MCF 10A (cell line): ENCODE results near the gene PTBP3. TPM values are rescaled to one million over a fixed set of nuclear protein-coding genes. Genes with fewer than 3 reads are reported as not detected.
A peak's percentile ranks its signal among the peaks of the same experiment; 100 is the strongest.

Experiments
- BruUV-seq: library from RNA; stranded (reverse); fragments of 400-500 nt; replicated peaks from 2 replicates; lab custom pipeline; 2021; lab: Mats Ljungman, UMichigan
- CTCF ChIA-PET: fragments of 300-600 bp; sonication (Branson Sonifier 250); formaldehyde crosslinking; extraction: SDS; loops from one replicate; lab custom pipeline; 2021; ENCODE audit warnings: antibody characterized with exemption, inconsistent platforms; lab: Yijun Ruan, JAX
- POLR2A ChIA-PET: fragments of 300-600, 350-650 bp; sonication (Branson Sonifier 250); formaldehyde crosslinking; extraction: SDS; loops from one replicate; lab custom pipeline; 2020; ENCODE audit warnings: antibody characterized with exemption, inconsistent platforms; lab: Yijun Ruan, JAX
- DNase-seq: peaks from one replicate; pipeline ENCODE4 v3.0.0-alpha.2; 2018; ENCODE audit not compliant: unreplicated experiment
- H3K27ac Mint-ChIP-seq: one replicate; pipeline ENCODE4 v1.8.0; 2022; ENCODE audit warnings: mild to moderate bottlenecking, low read depth, mixed read lengths; ENCODE audit not compliant: unreplicated experiment
- H3K27me3 Mint-ChIP-seq: one replicate; pipeline ENCODE4 v1.8.0; 2022; ENCODE audit warnings: mixed read lengths; ENCODE audit not compliant: insufficient read depth, unreplicated experiment
- H3K36me3 Mint-ChIP-seq: one replicate; pipeline ENCODE4 v1.8.0; 2022; ENCODE audit warnings: mild to moderate bottlenecking, moderate library complexity, mixed read lengths; ENCODE audit not compliant: insufficient read depth, unreplicated experiment
- H3K4me1 Mint-ChIP-seq: one replicate; pipeline ENCODE4 v1.8.0; 2022; ENCODE audit warnings: mixed read lengths; ENCODE audit not compliant: insufficient read depth, unreplicated experiment
- H3K4me3 Mint-ChIP-seq: one replicate; pipeline ENCODE4 v1.8.0; 2022; ENCODE audit warnings: mild to moderate bottlenecking, moderate library complexity, mixed read lengths; ENCODE audit not compliant: unreplicated experiment
- H3K9me3 Mint-ChIP-seq: one replicate; pipeline ENCODE4 v1.8.0; 2022; ENCODE audit warnings: mixed read lengths; ENCODE audit not compliant: unreplicated experiment
- CTCF ChIP-seq: fragments of 200-600 bp; IDR thresholded peaks from one replicate; pipeline ENCODE4 v1.8.0; 2022; ENCODE audit warnings: antibody characterized with exemption, mild to moderate bottlenecking; ENCODE audit not compliant: unreplicated experiment
- intact Hi-C: fragments of 100-400 bp; cut with micrococcal nuclease; formaldehyde crosslinking; loops from 2 replicates; pipeline ENCODE4 v1.14.1; 2022
- total RNA-seq: library from RNA; stranded (reverse); gene quantifications from 2 replicates; pipeline ENCODE4 v1.2.3, GENCODE V29; 2022

Gene PTBP3
- total RNA-seq, 1 experiment from 2014 or later: 79.2 TPM

GRCh38 chr9:112378328-112379176 lies 45.1 kb upstream of the PTBP3 start:
- peak; percentile 21 for DNase-seq
- Mint-ChIP-seq H3K4me3 (peak overlapping the region; percentile 93), H3K4me1 (peaks cover 29% of the 10 kb centered on the region), H3K9me3 (no peaks in the 10 kb centered on the region), H3K27ac (peak overlapping the region; percentile 83), H3K27me3 (no peaks in the 10 kb centered on the region), H3K36me3 (no peaks in the 10 kb centered on the region)
- intact Hi-C loops: loop anchor here (2.0 to 10.0 kb wide), 2 partner anchors 286 to 332 kb away; no protein-coding TSS in a partner anchor
- no peak for TF ChIP-seq CTCF
- CTCF ChIA-PET: interaction anchor here (0.7 to 4.0 kb wide), 10 partner anchors 9 to 338 kb away, joined by 3 to 28 read pairs (median 4); no protein-coding TSS in a partner anchor
- BruUV-seq: no TSS peak
- POLR2A ChIA-PET: interaction anchor here (0.6 to 4.2 kb wide), 39 partner anchors 8 to 896 kb away, joined by 3 to 50 read pairs (median 5); partner anchors contain the start of genes FKBP15, INIP, KIAA1958 and PTBP3

- POLR2A ChIA-PET: interaction anchor here (0.6 to 4.2 kb wide), 14 partner anchors 8 to 633 kb away, joined by 3 to 50 read pairs (median 8); partner anchors contain the start of genes INIP, KIAA1958 and PTBP3
- Mint-ChIP-seq H3K36me3 (no peaks in the 10 kb centered on the region), H3K27ac (peak overlapping the region; percentile 83), H3K4me1 (peaks cover 26% of the 10 kb centered on the region), H3K4me3 (peak overlapping the region; percentile 93), H3K9me3 (no peaks in the 10 kb centered on the region), H3K27me3 (no peaks in the 10 kb centered on the region)
- BruUV-seq: no TSS peak
- CTCF ChIA-PET: interaction anchor here (2.0 to 4.0 kb wide), 3 partner anchors 16 to 265 kb away, joined by 5 to 28 read pairs (median 13); no protein-coding TSS in a partner anchor
- DNase-seq: no peak
- intact Hi-C loops: loop anchor here (2.0 to 10.0 kb wide), 2 partner anchors 287 to 333 kb away; no protein-coding TSS in a partner anchor
- TF ChIP-seq CTCF: no peak
These were observed 44.4 kb upstream of the PTBP3 start for GRCh38 chr9:112377684-112378327.

GRCh38 chr9:112377087-112377486 lies 43.7 kb upstream of the PTBP3 start:
- Mint-ChIP-seq H3K4me3 (no peak overlapping the region), H3K27ac (no peak overlapping the region), H3K36me3 (no peaks in the 10 kb centered on the region), H3K27me3 (no peaks in the 10 kb centered on the region), H3K9me3 (no peaks in the 10 kb centered on the region), H3K4me1 (peaks cover 23% of the 10 kb centered on the region)
- no peak for TF ChIP-seq CTCF
- no peak for DNase-seq
- intact Hi-C loops: loop anchor here (10.0 kb wide), 1 partner anchor 288 kb away; no protein-coding TSS in a partner anchor
- POLR2A ChIA-PET: interaction anchor here (0.6 to 4.2 kb wide), 3 partner anchors 45 to 341 kb away, joined by 4 to 50 read pairs (median 30); partner anchors contain the start of genes INIP and PTBP3
- BruUV-seq: no TSS peak
- CTCF ChIA-PET: interaction anchor here (3.5 to 4.0 kb wide), 2 partner anchors 16 to 264 kb away, joined by 13 to 28 read pairs; no protein-coding TSS in a partner anchor
